Measurements from ENCODE around the gene MOCS3. TPM values are rescaled to one million over a fixed set of nuclear protein-coding genes. Genes with fewer than 3 reads are reported as not detected.

MOCS3 gene
- total RNA-seq, 2 experiments from 2014 or later: 2.7 to 3.0 TPM

- no peaks in the 10 kb centered on the region for H3K9me3 Mint-ChIP-seq
- peaks cover 46% of the 10 kb centered on the region for H3K36me3 Mint-ChIP-seq (ENCODE audit: low read depth)
- H3K27ac ChIP-seq (ENCODE audit: low read depth in 1 of 2, low read length in 2 of 2): no peak overlapping the region
- ATAC-seq (ENCODE audit: poor library complexity) (no peak), DNase-seq (no peak)
- no peak overlapping the region for H3K4me3 ChIP-seq (ENCODE audit: low read length)
- H3K27me3 Mint-ChIP-seq: no peaks in the 10 kb centered on the region
- peaks cover 9% of the 10 kb centered on the region for H3K36me3 ChIP-seq (ENCODE audit: insufficient read depth, low read length)
- no peak for TF ChIP-seq CTCF (IDR thresholded peaks at IDR 0.05)
- H3K4me3 Mint-ChIP-seq: no peak overlapping the region
- peak overlapping the region; percentile 78 for H3K27ac Mint-ChIP-seq
- POLR2A ChIA-PET: interaction anchor here (1.3 to 4.1 kb wide), 2 partner anchors 14 to 122 kb away, joined by 3 to 18 read pairs; partner anchors contain the start of gene ADNP
- peaks cover 31% of the 10 kb centered on the region for H3K4me1 ChIP-seq (ENCODE audit: insufficient read depth, low read length)
- intact Hi-C loops (cut with DNase I, micrococcal nuclease): no loop called here
- CTCF ChIA-PET: interaction anchor here (1.3 to 2.0 kb wide), 5 partner anchors 10 to 122 kb away, joined by 3 to 12 read pairs (median 7); partner anchors contain the start of genes ADNP and BCAS4
- no peaks in the 10 kb centered on the region for H3K9me3 ChIP-seq (ENCODE audit: control insufficient read depth in 1 of 2, insufficient read depth in 1 of 2, low read length in 2 of 2)
- peaks cover 90% of the 10 kb centered on the region for H3K4me1 Mint-ChIP-seq (ENCODE audit: low read depth)
- H3K27me3 ChIP-seq (ENCODE audit: control insufficient read depth in 1 of 2, insufficient read depth in 2 of 2, low read length in 2 of 2): no peaks in the 10 kb centered on the region
These were observed 42.4 kb upstream of the MOCS3 start for GRCh38 chr20:50916257-50916656.

- H3K36me3 ChIP-seq (ENCODE audit: insufficient read depth, low read length): peaks cover 9% of the 10 kb centered on the region
- H3K27ac ChIP-seq (ENCODE audit: low read depth in 1 of 2, low read length in 2 of 2): no peak overlapping the region
- Mint-ChIP-seq H3K27me3 (no peaks in the 10 kb centered on the region), H3K4me3 (peak overlapping the region; percentile 62), H3K9me3 (no peaks in the 10 kb centered on the region), H3K27ac (peak overlapping the region; percentile 78), H3K36me3 (ENCODE audit: low read depth) (peaks cover 41% of the 10 kb centered on the region), H3K4me1 (ENCODE audit: low read depth) (peaks cover 90% of the 10 kb centered on the region)
- H3K4me1 ChIP-seq (ENCODE audit: insufficient read depth, low read length): peaks cover 34% of the 10 kb centered on the region
- POLR2A ChIA-PET: interaction anchor here (1.3 to 4.1 kb wide), 2 partner anchors 13 to 122 kb away, joined by 3 to 18 read pairs; partner anchors contain the start of gene ADNP
- no peaks in the 10 kb centered on the region for H3K9me3 ChIP-seq (ENCODE audit: control insufficient read depth in 1 of 2, insufficient read depth in 1 of 2, low read length in 2 of 2)
- CTCF ChIA-PET: interaction anchor here (1.3 to 2.0 kb wide), 4 partner anchors 9 to 98 kb away, joined by 3 to 12 read pairs (median 6); partner anchors contain the start of gene ADNP
- H3K27me3 ChIP-seq (ENCODE audit: control insufficient read depth in 1 of 2, insufficient read depth in 2 of 2, low read length in 2 of 2): no peaks in the 10 kb centered on the region
- intact Hi-C loops (cut with DNase I, micrococcal nuclease): no loop called here
- no peak for TF ChIP-seq CTCF (IDR thresholded peaks at IDR 0.05)
- ATAC-seq (ENCODE audit: poor library complexity) (no peak), DNase-seq (no peak)
- H3K4me3 ChIP-seq (ENCODE audit: low read length): no peak overlapping the region
These were observed 41.7 kb upstream of the MOCS3 start for GRCh38 chr20:50916934-50917333.

GRCh38 chr20:50918403-50918802 lies 40.2 kb upstream of the MOCS3 start:
- H3K27ac ChIP-seq (ENCODE audit: low read depth in 1 of 2, low read length in 2 of 2): no peak overlapping the region
- ATAC-seq (ENCODE audit: poor library complexity) (no peak), DNase-seq (no peak)
- H3K9me3 Mint-ChIP-seq: no peaks in the 10 kb centered on the region
- no peaks in the 10 kb centered on the region for H3K27me3 ChIP-seq (ENCODE audit: control insufficient read depth in 1 of 2, insufficient read depth in 2 of 2, low read length in 2 of 2)
- no peak overlapping the region for H3K4me3 Mint-ChIP-seq
- peaks cover 17% of the 10 kb centered on the region for H3K36me3 ChIP-seq (ENCODE audit: insufficient read depth, low read length)
- no peaks in the 10 kb centered on the region for H3K27me3 Mint-ChIP-seq
- ChIA-PET POLR2A (interaction anchor here (0.5 to 1.1 kb wide), 2 partner anchors 10 to 23 kb away, joined by 3 to 4 read pairs; no protein-coding TSS in a partner anchor), CTCF (interaction anchor here (3.5 kb wide), 1 partner anchor 11 kb away, joined by 31 read pairs; no protein-coding TSS in a partner anchor)
- H3K27ac Mint-ChIP-seq: peak overlapping the region; percentile 78
- H3K4me1 ChIP-seq (ENCODE audit: insufficient read depth, low read length): peaks cover 45% of the 10 kb centered on the region
- TF ChIP-seq CTCF (IDR thresholded peaks at IDR 0.05): no peak
- intact Hi-C loops (cut with DNase I, micrococcal nuclease): no loop called here
- peaks cover 49% of the 10 kb centered on the region for H3K36me3 Mint-ChIP-seq (ENCODE audit: low read depth)
- no peaks in the 10 kb centered on the region for H3K9me3 ChIP-seq (ENCODE audit: control insufficient read depth in 1 of 2, insufficient read depth in 1 of 2, low read length in 2 of 2)
- no peak overlapping the region for H3K4me3 ChIP-seq (ENCODE audit: low read length)
- peaks cover 94% of the 10 kb centered on the region for H3K4me1 Mint-ChIP-seq (ENCODE audit: low read depth)
